NCI-H774 (cell line): Measurements from ENCODE around the gene PPM1B.
"Not testable (repeated sequence)": the region's sequence is repeated elsewhere in the genome, so short reads cannot be mapped to it uniquely, and the experiment has no call there.

Source experiments
- DNase-seq: peaks from one replicate; lab custom pipeline; 2025; lab: John Stamatoyannopoulos, UW

The PPM1B gene

DNA sequence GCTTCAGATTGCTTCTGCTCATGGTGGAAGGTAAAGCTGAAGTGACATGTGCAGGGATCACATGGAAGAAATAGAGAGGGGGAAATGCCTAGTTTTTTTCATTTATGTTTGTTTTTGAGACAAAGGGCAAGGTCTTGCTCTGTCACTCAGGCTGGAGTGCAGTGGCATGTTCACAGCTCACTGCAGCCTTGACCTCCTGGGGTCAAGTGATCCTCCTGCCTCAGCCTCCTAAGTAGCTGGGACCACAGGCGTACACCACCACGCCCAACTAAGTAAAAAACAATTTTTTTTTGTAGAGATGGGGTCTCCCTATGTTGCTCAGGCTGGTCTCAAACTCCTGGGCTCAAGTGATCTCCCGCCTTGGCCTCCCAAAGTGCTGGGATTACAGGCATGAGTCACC, 87.0 kb downstream of the PPM1B start:
- DNase-seq: not testable (repeated sequence)

DNA sequence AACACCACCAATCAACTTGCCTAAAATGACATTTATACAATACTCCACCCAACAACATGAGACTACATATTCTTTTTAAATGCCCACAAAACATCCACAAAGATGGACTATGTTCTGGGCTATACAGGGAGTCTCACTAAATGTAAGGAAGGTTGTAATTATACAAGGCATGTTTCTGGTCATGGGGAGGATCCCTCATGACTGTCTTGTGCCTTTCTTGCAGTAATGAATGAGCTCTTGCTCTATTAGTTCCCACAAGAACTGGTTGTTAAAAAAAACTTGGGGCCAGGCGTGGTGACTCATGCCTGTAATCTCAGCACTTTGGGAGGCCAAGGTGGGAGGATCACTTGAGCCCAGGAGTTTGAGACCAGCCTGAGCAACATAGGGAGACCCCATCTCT, 89.1 kb downstream of the PPM1B start:
- DNase-seq: not testable (repeated sequence)

DNA sequence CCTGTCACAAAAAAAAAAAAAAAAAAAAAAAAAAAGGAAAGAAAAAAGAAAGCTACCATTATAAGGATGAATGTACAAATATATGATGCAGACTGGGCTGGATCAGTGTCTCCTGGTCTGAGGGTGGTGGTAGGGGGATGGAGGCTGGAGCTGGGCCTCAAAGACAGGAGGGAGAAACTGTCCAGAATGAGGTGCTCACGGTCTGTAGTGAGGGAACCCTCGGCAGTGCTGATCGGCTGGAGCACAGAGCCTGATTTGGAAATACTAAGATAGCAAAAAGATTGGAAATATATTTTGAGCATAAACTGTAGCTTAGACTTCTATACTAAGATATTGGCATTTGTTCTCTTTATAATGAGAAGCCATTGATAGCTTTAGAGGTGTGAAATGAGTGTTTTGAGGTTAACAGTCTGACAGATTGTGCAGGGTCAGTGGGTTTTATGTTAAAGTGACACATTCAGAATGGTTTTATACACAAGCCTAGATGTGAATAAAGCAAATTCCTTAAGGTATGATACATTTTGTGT, 98.7 kb downstream of the PPM1B start:
- DNase-seq: no peak

DNA sequence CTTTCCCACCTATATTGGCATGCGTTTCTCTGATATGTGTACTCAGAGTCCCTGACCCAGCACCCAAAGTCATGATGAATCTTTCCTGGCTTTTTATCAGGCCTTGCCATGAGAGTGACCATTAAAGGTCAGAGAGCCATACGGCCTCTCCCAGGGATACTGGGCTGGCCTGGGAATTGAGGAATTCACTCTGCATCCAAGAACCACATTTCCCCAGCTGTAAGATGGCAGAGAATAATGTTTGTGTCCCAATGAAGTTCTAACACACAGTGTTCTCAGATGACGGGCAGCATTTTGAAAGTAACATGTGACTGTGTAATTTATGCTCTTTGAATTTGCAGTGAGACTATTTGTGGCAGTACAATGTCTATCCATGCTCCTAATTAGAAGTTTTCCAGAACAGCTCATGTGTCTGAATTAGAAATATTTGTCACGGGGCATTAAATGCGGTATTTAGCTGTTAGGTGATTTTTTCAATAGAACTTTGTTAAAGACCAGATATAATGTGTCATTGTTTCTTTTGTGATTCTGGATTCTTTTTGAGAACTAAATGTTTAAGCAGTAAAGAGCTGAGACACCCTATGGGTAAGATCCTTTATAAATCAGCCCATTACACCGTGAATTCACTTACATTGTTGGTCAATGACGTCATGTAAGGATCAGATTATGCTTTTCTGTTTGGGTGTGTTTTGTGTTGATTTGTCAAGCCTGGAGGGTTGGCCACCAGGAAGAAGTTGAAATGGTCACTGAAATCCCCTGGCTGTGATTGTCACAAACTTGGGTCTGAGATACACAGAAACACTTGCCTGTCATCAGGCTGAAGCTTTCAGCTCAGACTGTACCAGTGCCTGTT, 99.3 kb downstream of the PPM1B start:
- DNase-seq: no peak

DNA sequence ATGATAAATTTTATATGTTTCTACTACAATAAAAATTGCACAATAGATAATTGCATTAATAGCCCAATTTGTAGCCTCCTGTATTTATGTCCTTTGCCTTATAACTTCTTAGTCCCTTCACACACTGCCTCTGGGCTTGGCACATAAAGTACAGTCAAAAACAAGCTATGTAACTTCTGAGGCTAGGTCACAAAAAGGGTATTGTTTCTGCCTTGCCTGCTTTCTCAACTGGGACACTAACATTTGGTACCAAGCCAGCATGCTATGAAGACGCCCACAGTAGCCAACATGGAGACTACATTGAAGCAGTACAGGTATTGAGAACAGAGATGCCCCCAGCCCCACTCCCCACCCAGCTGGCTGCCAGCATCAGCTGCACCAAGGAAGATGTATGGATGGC, 101.2 kb downstream of the PPM1B start:
- DNase-seq: no peak

DNA sequence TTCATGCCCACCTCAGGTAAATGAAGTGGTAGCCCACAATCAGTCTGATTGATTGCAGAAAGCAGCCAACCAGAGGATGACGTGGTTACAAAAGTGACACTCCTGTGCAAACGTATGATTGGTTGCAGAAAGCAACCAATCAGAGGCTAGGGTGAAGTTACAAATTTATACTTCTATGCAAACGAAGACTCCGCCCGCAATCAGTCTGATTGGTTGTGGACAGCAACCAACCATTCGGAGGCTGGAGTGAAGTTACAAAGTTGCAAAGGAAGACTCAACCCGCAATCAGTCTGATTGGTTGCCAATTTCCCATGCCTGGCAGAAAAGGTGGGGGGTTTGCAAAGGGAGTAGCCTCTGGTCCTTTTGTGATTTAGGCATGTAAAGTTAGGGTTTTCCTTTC, 102.6 kb downstream of the PPM1B start:
- no peak for DNase-seq

DNA sequence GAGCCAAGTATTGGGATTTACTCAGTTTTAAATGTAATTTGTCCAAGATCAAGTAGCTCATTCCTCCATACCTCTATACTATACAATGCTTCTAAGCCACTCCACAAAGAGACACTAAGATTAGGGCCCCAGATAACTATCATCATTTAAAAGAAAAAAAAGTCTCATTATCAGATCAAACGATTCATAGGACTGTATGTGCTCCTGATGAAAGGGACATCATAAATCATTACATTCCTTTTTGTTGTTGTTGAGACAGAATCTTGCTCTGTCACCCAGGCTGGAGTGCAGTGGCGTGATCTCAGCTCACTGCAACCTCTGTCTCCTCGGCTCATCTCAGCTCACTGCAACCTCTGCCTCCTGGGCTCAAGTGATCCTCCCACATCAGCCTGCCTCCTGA, 104.4 kb downstream of the PPM1B start:
- no peak for DNase-seq

DNA sequence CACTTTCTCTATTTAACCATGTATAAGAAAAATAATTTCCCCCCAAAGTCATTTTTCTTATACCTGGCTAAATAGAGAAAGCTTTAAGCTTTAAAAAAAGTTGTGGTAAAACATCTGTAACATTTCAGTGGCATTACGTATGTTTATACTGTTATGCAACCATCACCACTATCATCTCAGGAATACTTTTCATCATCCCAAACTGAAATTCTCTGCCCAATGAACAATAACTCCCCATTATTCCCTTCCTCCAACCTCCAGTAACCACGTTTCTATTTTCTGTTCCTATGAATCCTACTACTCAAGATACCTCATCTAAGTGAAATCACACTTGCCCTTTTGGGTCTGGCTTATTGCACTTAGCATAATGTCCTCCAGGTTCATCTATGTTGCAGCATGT, 104.9 kb downstream of the PPM1B start:
- DNase-seq: no peak

DNA sequence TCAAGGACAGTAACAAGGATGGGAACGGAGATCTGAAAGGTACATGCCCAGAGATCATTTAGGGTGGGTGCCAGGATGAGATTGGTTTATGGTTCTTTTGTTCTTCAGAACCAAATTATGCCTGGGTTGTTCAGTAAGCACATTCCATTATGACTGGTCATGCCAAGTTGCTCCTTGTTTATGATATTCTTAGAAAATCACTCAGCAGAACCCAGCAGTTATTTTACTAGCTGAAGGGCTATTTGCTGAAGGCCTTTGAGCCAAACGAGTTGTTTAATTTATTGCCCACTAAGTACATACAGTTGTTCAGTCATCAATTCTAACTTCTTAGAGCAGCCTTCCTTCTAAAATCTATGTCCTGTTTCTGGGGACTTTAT, 107.2 kb downstream of the PPM1B start:
- no peak for DNase-seq

DNA sequence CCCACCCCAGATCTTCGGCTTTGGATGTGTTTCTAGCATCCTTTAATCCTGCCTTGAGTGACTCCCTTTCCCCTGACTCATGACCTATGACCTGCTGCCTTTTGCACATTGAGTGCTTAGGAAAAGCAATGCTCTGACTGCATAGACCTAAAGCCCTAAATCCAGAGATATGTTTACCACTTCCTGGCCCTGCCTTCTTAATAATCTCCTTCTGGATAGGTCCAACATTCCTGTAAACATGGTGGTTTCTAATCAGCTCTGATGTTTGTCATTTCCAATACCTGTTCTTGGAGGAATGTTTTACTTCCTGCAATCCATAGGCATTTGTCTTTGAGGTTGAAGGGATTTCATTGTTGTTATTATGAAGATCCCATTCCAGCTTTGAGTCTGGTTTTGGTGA, 108.9 kb downstream of the PPM1B start:
- no peak for DNase-seq

DNA sequence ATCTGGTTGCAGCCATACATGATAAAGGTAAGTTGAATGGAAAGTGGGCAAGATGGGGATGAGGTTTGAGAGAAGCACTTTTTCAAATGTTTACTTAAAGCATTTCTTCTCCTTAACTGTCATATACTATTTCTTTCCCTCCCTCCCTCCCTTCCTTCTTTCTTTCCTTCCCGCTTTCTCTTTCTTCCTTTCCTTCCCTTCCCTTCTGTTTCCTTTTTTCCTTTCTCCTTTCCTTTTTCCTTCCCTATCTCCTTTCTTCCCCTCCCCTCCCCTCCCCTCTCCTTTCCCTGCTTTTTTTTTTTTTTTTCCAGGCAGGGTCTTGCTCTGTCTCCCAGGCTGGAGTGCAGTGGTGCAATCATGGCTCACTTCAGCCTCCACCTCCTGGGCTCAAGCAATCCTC, 112.2 kb downstream of the PPM1B start:
- no peak for DNase-seq
